GM12892 (cell line): ENCODE measurements around the gene LAMA3.

Source experiments
- POLR2A ChIP-seq: IDR thresholded peaks from 2 replicates; pipeline ENCODE4 v1.6.1; 2011; ENCODE audit warnings: low read depth, low read length, control low read depth
- TAF1 ChIP-seq: IDR thresholded peaks from 2 replicates; pipeline ENCODE4 v1.6.1; 2011; ENCODE audit warnings: low read depth, mild to moderate bottlenecking, control low read depth, low read length, borderline replicate concordance

- TF ChIP-seq TAF1 (no peak), POLR2A (no peak)
Observed at GRCh38 chr18:23694637-23695430, 5.6 kb downstream of the LAMA3 start.
